NB4 (cell line): Measurements from ENCODE around the gene NKX2-1.

Source experiments
- DNase-seq: peaks from one replicate; pipeline ENCODE4 v3.0.0; 2010; ENCODE audit warnings: low read depth
- H3K4me3 ChIP-seq: one replicate; pipeline ENCODE4 v1.5.1; 2011; ENCODE audit warnings: mild to moderate bottlenecking, low read depth, low read length, moderate library complexity
- CTCF ChIP-seq: IDR thresholded peaks from one replicate; pipeline ENCODE4 v1.5.1; 2012; ENCODE audit warnings: low read depth, low read length
- MYC ChIP-seq: IDR thresholded peaks from 2 replicates; pipeline ENCODE4 v1.6.1; 2011; ENCODE audit warnings: low read depth, low read length
- POLR2A ChIP-seq: IDR thresholded peaks from 2 replicates; pipeline ENCODE4 v1.6.1; 2011; ENCODE audit warnings: mild to moderate bottlenecking; ENCODE audit not compliant: insufficient read length; ENCODE audit errors: extremely low read depth
- TF ChIP-seq, protein P1 (sequence below): IDR thresholded peaks from 2 replicates; pipeline ENCODE4 v1.6.1; 2011; ENCODE audit warnings: low read depth, low read length

The NKX2-1 gene

DNA sequence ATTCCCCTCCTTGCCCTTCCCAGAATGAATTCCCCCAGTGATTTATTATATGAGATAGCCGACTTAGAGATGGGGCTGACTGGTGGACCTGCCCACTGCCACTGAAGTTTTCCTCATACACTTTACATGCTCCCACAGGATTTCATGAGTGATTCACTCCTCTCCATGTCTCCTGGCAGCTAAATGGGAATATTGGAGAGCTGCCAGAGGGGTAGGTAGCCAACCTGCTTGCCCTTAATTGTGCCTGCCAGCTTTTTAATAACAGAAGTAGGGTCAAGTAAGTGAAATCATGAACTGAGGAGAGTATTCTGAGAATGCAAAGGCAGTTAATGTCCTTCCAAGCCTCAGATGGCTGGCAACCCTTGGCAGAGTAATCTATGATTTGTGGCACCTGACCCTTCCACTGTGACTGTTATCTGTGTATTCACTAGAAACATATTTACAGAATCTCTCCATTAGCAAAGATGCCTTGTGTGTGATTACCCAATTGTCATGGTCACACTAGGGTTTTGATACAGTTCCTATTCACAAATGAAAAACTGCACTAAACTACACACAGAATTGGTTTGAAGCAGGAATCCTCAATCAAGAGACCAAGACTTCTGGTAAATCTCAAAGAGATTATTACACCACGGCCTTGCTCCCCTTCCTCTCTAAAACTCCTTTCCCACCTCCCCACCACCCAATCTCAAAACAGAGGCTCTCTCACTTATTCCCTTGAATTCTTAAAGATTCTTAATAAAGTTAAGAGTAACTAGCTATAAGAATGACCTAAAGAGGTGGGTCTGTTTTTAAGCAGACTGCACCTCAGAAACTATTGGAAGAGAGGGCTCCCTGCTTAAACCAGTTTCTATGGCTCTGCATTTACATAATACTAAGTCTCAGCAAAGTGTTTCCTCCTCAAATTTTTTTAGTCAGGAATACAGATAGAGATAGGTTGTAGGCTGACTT is 17.2 kb downstream of the NKX2-1 start:
- H3K4me3 ChIP-seq = no peak overlapping the region
- no peak for DNase-seq
- TF ChIP-seq POLR2A (no peak), CTCF (no peak), MYC (no peak)
- TF ChIP-seq, protein P1, sequence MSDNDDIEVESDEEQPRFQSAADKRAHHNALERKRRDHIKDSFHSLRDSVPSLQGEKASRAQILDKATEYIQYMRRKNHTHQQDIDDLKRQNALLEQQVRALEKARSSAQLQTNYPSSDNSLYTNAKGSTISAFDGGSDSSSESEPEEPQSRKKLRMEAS = no peak

GRCh38 chr14:36498938-36499337 is 21.1 kb downstream of the NKX2-1 start:
- DNase-seq = no peak

DNA sequence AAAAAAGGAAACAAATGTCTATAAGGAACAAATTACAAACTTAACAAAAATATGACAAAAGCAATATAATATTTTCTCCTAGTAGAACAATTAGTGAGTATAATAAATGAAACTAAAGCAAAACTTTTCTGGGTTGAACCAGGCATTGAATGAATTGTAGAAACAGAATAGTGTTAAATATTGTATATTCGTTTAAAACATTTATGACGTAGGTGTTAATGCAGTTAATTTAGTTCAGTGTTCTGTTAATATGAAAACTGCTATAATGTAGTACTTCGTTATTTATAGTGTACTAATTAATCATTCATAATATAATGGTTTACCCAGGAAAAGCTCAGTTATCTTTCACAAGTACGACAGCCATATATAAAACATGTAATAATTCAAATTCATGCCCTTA is 23.7 kb downstream of the NKX2-1 start:
- no peak for TF ChIP-seq MYC
- TF ChIP-seq POLR2A = no peak
- no peak for TF ChIP-seq CTCF
- TF ChIP-seq, protein P1 = no peak
- no peak for DNase-seq
- no peak overlapping the region for H3K4me3 ChIP-seq

More at GRCh38 chr14:36498938-36499337, 21.1 kb downstream of the NKX2-1 start:
- H3K4me3 ChIP-seq = no peak overlapping the region
- TF ChIP-seq CTCF (no peak), MYC (no peak), POLR2A (no peak)
- TF ChIP-seq, protein P1 = no peak

GRCh38 chr14:36495666-36496065 is 24.4 kb downstream of the NKX2-1 start:
- DNase-seq = no peak
- TF ChIP-seq CTCF (no peak), MYC (no peak), POLR2A (no peak)
- TF ChIP-seq, protein P1 = no peak

GRCh38 chr14:36493761-36494160 is 26.3 kb downstream of the NKX2-1 start:
- no peak for DNase-seq
- H3K4me3 ChIP-seq = no peak overlapping the region
- TF ChIP-seq CTCF (no peak), POLR2A (no peak), MYC (no peak)
- TF ChIP-seq, protein P1 = no peak

More at GRCh38 chr14:36495666-36496065, 24.4 kb downstream of the NKX2-1 start:
- H3K4me3 ChIP-seq = no peak overlapping the region
